NCI-H146 treated with DMSO at 0.1 percent for 48 hours (cell line): ENCODE results near the gene TLCD3A.
"Not testable (repeated sequence)": the region's sequence is repeated elsewhere in the genome, so short reads cannot be mapped to it uniquely, and the experiment has no call there.

Source experiments
- DNase-seq: peaks from one replicate; lab custom pipeline; 2025; ENCODE audit not compliant: unreplicated experiment; lab: John Stamatoyannopoulos, UW

TLCD3A gene

GRCh38 chr17:784143-784542 lies 51.7 kb downstream of the TLCD3A start:
- DNase-seq, result no peak

DNA sequence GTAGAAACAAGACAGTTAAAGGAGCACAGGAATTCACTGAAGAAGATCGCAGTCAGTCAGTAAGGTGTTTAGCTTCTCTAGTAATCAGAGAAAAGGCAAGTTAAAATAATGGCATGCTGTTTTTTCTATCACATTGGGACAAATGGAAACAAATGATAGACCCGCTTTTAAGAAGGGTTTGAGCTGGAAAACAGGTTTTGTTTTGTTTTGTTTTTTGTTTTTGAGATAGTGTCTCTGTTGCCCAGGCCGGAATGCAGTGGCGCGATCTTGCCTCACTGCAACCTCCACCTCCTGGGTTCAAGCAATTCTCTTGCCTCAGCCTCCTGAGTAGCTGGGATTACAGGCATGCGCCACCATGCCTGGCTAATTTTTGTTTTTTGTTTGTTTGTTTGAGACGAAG lies 53.5 kb downstream of the TLCD3A start:
- not testable (repeated sequence) for DNase-seq

DNA sequence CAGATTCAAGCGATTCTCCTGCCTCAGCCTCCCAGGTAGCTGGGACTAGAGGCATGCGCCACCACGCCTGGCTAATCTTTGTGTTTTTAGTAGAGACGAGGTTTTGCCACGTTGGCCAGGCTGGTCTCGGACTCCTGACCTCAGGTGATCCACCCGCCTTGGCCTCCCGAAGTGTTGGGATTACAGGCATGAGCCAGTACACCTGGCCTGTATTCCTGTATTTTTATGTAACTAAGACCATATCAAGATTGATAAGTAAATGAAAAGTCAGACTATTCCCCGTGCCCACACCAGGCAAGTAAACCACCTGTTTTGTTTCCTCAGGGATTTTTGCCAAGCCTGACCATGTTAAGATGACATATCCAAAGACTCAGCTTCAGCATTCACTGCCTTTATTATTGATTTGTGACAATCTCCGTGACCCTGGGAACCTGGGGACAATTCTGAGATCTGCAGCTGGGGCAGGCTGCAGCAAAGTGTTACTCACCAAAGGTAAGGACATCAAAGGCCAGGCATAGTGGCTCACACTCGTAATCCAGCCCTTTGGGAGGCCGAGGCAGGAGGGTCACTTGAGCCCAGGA lies 55.3 kb downstream of the TLCD3A start:
- DNase-seq, result no peak

GRCh38 chr17:788551-788950 lies 56.2 kb downstream of the TLCD3A start:
- no peak for DNase-seq

GRCh38 chr17:789160-789840 lies 56.9 kb downstream of the TLCD3A start:
- no peak for DNase-seq

GRCh38 chr17:789931-790873 lies 57.8 kb downstream of the TLCD3A start:
- DNase-seq, result not testable (repeated sequence)

DNA sequence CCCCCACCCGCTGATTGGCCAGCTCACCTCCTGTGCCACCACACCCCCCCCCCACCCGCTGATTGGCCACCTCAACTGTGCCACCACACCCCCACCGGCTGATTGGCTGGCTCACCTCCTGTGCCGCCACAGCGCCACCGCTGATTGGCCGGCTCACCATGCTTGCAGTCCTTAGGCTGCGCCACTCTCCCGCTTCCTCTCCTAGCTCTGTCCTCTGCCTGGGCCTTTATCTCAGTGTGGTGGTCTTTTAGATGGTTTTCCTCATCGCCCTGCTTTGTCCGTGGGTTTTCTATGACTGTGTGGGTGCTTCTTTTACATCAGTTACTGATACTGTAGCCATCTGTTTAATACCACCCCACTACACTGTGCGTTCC lies 58.5 kb downstream of the TLCD3A start:
- DNase-seq, result not testable (repeated sequence)

- DNase-seq, result no peak
Observed at GRCh38 chr17:791829-792228, 59.4 kb downstream of the TLCD3A start.

- no peak for DNase-seq
Observed at GRCh38 chr17:792277-792676, 59.9 kb downstream of the TLCD3A start.
